ENCODE data around the gene SYN1.
"Not testable (repeated sequence)": the region's sequence is repeated elsewhere in the genome, so short reads cannot be mapped to it uniquely, and the experiment has no call there.

Gene SYN1

GRCh38 chrX:47619486-47620302 lies at the start of gene SYN1:
SYN1 (minus strand) TSS chrX:47619857; CDS start chrX:47619728, 129 bp downstream.
- peak; percentile 62 for DNase-seq

GRCh38 chrX:47665797-47666196 lies 46.1 kb upstream of the SYN1 start:
- not testable (repeated sequence) for DNase-seq

DNA sequence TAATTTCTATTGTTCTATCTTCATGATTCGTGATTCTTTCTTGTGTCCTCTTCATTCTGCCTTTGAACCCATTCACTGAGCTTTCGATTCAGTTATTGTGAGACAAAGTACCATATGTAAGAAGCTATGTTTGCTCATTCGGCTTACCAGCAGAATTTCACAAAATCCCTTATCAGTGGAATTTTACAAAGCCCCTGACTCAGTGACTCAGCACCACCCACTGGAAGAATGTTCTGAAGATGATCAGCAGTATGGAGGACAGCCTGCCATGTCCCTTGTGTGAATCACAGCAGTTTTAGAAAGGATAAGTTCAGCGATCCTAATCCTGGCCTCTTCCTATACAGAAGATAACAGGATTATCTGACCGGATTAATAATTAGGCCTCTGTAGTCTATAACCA lies 45.1 kb upstream of the SYN1 start:
- no peak for DNase-seq

DNA sequence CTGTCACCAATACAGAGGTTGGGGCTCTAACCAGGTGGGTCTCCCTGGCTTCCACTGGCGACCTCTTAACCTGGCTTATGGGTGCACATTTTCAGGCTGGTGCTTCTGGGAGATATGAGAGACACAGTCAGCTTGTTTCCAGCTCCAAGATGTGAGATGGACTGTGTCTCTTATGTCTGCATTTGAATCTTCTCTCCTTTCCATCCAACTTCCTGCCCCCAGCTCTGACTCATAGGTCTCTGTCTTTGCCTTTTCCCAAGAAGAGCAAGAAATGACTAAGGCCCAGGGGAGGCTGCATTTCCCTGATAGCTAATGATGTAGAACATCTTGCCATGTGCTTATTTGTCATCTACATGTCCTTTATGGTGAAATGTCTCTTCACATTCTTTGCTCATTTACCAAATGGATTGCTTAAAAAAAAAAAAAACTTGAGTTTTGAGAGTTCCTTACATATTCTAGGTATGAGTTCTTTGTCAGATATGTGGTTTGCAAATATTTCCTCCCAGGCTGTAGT lies 42.5 kb upstream of the SYN1 start:
- no peak for DNase-seq

DNA sequence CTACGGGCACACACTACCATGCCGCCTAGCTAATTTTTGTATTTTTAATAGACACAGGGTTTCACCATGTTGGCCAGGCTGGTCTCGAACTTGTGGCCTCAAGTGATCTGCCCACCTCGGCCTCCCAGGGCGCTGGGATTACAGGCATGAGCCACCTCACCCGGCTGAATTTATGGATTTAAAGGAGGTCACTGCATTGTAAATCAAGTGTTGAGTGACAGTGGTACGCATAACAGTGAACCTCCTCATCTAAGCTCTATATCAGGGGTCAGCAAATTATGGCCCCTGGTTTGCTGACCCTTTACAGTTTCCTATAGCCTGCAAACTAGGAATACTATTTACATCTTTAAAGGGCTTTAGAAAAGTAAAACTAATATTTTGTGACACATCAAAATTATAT lies 41.9 kb upstream of the SYN1 start:
- no peak for DNase-seq

DNA sequence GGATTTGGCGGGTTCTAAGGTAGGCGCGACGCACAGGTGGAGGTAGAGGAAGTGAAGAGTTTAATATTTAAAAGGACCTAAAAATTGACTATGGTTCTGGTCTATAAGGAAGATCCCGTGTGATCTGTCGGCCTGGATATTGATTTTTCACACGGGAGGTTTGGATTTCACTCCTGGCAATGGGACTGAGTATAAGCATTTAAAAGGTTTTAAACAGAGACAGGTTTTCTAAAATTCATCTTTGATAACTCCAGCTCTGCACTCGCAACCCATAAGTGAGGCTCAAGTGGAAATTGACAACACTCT lies 39.7 kb upstream of the SYN1 start:
- DNase-seq: no peak

- DNase-seq: peak; percentile 85
Measured at GRCh38 chrX:47658684-47659420, 39.2 kb upstream of the SYN1 start, which contains the start of gene UXT. UXT (minus strand) TSS chrX:47659180; CDS start chrX:47658927, 253 bp downstream.

DNA sequence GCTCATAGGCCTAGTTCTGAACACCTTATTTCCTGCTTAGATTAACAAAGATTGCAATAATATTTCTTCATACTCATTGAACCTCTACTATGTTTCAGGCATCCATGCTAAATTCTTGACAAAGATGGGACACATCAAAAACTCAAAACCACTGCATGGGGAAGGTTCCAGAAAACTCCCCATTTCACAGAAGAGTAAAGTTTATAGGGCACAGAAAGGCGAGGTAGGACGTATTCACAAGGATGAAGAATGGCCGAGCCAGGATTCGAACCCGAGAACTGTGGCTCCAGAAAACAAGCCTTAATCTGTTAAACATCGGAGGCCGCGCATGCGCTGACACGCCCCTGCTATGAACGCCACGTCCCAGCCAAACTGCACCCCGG lies 38.6 kb upstream of the SYN1 start:
- DNase-seq: no peak

DNA sequence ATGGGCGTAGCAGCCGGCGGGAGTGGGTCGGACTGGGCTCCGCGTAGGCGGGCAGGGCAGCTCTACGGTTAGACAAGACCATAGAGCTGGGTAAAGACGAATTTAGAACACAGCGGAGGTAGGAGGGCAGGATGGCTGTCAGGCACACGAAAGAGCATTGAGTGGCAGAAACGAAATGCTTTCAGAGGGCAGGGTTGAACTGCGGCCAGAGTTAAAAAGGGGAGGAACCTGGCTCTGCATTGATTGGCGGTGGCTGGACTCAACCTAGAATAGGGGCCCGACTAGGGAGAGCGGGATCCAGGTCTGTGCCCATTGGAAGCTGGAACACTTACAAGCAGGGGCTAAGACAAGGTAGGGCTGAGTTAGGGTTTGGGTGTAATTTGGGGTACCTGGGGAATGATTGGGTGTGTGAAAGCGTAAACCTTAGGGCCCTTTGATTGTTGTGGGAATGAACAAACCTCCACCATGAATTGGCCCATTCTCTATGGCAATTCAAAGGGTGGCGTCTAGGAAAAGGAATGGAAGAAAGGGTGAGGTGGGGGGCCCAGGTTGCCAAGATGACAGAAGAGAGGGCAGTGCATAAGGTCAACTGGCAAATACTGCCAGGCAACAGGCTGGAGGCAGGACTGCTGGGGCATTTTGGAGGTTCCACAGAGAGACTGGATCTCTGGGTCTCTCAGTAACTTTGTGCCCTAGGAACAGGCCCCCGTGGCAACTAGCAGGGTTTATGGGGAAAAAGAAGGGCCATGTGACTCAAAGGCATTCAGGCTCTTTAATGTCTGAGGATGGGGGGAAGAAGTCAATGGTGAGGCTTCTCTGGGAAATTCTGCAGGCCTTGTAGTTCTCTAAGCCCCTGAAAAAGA lies 31.6 kb upstream of the SYN1 start:
- DNase-seq: no peak

GRCh38 chrX:47650164-47651042 lies 30.7 kb upstream of the SYN1 start, which contains the start of gene ELK1:
ELK1 (minus strand) TSS chrX:47650563; CDS start chrX:47641441, 9,122 bp downstream.
- DNase-seq: peak; percentile 96

DNA sequence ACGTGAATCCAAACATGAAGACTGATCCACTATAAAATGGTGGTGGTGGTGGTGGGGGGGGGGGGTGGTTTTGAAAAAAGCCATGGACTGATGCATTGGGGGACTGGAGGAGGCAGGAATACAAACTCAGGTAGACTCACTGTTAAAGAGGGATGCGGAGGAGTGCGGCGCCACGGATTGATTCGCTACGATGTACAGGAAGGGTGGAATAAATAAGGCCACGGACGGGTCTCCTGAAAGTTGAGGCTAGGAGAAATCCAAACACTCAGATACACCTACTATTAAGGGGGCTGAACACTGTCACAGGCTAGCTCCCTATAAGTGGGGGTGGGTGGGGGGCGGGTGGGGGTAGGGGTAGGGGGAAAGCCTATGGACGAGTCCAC lies 30.1 kb upstream of the SYN1 start:
- DNase-seq: no peak

- no peak for DNase-seq
Measured at GRCh38 chrX:47649271-47649670, 29.6 kb upstream of the SYN1 start.

- DNase-seq: no peak
Measured at GRCh38 chrX:47648376-47648775, 28.7 kb upstream of the SYN1 start.

DNA sequence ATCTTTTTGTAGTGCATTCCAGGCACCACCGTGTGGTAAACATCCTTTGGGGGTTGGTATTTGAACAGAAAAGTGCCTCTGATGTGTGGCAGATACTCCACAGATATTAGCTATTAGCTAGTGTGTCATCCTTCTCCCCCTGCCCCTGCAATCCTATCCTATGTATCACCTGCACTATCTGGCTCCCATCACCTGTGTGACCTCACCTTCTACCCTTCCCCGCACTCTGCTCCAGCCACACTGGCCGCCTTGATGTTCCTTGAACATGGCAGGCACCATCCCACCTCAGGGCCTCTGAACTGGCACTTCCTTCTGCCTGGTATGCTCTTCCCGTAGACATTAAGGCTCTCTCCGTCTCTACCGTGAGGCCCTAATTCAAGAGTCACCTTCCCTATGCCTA lies 27.0 kb upstream of the SYN1 start:
- DNase-seq: no peak

GRCh38 chrX:47645530-47645929 lies 25.9 kb upstream of the SYN1 start:
- no peak for DNase-seq

DNA sequence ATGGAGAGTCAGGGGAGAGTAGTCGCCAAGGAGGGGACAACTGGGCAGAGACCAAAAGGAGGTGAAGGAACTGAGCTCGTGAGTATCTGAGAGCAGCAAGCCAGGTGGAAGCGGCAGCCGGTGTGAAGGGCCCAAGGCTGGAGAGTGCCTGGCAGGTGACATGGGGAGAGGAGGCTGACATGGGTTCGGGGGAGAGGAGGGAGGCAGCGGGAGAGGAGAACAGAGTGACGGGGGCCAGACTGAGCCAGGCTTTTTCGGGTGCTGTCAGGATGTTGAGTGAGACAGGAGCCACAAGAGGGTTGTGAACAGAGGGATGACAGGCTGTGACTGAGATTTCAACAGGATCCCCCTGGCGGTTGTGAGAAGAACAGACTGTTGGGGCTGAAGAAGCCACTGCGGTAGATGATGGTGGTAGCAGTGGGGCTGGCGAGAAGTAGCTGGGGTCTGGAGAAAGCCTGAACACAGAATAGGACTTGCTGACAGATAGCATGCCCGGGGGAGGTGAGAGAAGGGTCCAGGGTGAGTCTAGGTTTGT lies 25.0 kb upstream of the SYN1 start:
- DNase-seq: peak; percentile 10

- DNase-seq: peak; percentile 62
Measured at GRCh38 chrX:47643926-47644325, 24.3 kb upstream of the SYN1 start.

DNA sequence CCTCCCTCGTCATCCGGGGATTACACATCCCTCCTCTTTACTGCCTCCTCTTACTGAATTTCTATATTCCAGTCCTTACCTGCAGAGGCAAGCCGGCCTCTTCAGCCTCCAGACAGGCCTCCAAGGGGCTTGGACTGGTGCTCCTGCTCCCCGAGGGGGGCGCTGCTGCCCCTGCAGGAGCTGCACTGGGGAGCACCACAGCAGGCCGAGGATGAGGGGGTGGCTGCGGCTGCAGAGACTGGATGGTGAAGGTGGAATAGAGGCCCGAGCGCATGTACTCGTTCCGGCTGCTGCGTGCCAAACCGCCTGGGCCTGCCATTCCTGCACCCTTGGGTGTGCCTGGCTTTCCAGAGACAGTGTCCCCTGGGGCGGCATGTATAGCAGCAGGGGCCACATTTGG lies 19.2 kb upstream of the SYN1 start:
- no peak for DNase-seq

- DNase-seq: no peak
Measured at GRCh38 chrX:47637546-47638195, 18.0 kb upstream of the SYN1 start.

GRCh38 chrX:47634871-47635575 lies 15.4 kb upstream of the SYN1 start:
- no peak for DNase-seq
